Measurements from ENCODE around the gene FABP7.
"Not testable (repeated sequence)": the region's sequence is repeated elsewhere in the genome, so short reads cannot be mapped to it uniquely, and the experiment has no call there.

Gene FABP7

DNA sequence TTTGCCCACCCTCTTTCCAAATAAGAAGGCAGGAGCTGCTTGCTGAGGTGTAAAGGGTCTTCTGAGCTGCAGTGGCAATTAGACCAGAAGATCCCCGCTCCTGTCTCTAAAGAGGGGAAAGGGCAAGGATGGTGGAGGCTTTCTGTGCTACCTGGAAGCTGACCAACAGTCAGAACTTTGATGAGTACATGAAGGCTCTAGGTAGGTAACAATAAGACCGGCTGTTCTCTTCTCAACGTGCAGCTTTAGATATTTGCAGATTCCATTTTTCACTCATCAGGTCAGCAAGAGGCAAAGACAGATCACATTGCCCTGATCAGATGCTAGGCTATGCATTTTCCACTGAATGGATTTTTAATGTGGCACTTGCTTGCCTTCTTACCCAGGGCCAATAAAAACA, at the start of gene FABP7:
Gene FABP7 (plus strand): TSS at position 50 of the 400 bp plus-strand sequence. CDS start 79 bp downstream, at position 129.
- DNase-seq (ENCODE audit: low read depth in 2 of 2) = no peak

DNA sequence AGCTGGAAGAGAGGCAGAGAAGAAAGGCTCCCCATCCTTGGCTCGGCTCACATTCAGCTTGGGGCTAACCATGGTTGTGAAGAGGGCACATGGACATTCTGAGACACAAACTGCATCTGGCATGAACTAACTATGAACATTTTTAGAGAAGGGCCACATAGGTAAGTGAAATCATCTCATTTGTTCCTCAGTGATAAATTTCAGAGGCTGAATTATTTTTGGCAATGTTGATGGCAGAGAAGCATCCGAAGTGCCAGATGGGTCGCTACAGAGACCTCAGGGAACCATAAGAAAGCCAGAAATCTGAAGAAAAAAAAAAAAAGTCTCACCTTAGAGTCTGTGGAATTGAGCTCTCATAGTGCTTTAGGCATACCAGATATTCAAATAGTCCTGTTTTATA, 49.2 kb upstream of the FABP7 start:
- DNase-seq (ENCODE audit: low read depth in 2 of 2) = no peak

DNA sequence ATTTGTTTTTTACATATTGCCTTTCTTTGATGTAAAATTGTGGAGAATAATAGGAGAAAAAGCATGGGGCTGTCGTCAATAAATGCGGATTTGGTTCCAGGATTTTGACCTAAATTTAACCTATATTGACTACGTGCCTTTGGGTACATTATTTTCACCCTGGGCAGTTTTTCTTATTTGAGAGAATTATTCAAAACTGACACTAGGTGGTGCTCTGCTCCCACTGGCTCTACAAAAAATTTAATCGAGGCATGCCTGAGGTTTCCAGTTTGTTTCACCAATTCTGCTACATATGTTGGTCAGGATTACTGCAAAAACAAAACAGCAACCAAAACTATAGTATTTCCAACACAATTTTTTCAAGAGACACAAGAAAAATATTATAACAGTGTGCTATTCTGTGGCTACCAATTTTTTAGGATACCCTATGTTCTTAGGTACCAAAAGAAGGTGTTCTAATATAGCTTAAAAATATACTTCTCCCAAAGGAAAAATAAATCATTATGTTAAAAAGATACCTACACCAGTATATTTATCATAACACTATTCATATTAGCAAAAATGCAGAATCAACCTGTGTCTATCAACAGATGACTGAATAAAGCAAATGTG, 48.6 kb upstream of the FABP7 start:
- DNase-seq (ENCODE audit: low read depth in 2 of 2) = no peak

- no peak for DNase-seq (ENCODE audit: low read depth in 2 of 2)
Observed at GRCh38 chr6:122733259-122733658, 46.3 kb upstream of the FABP7 start.

- no peak for DNase-seq (ENCODE audit: low read depth in 2 of 2)
Observed at GRCh38 chr6:122734529-122735395, 44.8 kb upstream of the FABP7 start.

GRCh38 chr6:122735582-122735981, 43.9 kb upstream of the FABP7 start:
- DNase-seq (ENCODE audit: low read depth in 2 of 2) = no peak

DNA sequence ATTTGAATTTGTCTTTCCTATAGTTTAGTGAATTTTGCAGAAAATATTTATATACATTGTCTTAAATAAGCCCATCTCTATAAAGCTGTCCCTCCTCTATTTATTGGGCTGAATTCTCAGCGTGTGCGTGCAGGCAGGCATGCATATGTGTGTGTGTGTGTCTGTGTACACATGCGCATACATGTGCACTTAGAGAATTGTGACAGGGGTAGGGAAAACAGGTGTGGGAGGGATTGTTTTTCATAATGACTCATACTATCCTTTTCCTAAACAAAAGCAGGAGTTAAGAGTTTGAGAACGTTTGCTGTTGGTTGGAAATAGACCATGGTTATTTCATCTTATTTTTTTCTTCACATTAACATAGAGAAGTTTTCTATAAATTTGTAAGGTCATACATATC, 43.4 kb upstream of the FABP7 start:
- DNase-seq (ENCODE audit: low read depth in 2 of 2) = no peak

DNA sequence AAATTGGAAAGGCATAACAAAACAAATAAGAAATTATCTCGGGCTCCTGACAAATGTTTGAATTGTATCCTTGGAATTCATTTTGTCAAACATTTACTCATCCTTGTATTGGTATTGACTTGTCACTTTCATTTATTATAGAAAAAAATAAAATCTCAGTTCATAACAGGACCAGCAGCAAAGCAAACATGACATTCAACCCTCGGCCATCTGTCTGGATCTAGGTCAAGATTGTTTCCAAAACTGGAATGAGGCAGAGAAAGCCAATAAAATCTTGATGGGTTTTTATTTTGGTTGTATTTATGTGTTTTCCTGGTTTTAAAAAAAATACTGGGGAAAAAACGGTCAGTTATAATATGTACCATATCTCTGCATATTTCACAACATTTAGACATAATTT, 42.9 kb upstream of the FABP7 start:
- no peak for DNase-seq (ENCODE audit: low read depth in 2 of 2)

- no peak for DNase-seq (ENCODE audit: low read depth in 2 of 2)
Observed at GRCh38 chr6:122740091-122740490, 39.4 kb upstream of the FABP7 start.

DNA sequence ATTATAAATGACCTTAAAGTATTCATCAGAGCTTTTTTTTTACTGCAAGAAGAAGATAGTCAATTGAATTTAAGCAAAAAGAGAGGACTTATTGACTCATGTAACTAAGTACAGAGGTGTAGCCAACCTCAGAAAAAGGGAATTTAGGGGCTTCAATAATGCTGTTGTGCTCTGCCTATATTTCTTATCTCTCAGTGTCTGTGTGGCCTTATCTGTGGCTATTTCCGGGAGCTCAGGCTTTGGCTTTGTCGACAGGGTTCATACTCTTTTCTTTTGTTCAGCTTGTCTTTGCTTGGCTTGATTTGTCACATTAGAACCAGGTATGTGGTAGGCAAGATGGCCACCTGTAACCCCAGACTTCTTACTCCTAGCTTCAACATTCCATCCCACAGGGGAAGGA, 38.6 kb upstream of the FABP7 start:
- no peak for DNase-seq (ENCODE audit: low read depth in 2 of 2)

GRCh38 chr6:122744247-122744646, 35.3 kb upstream of the FABP7 start:
- DNase-seq (ENCODE audit: low read depth in 2 of 2) = not testable (repeated sequence)

GRCh38 chr6:122744856-122745255, 34.7 kb upstream of the FABP7 start:
- not testable (repeated sequence) for DNase-seq (ENCODE audit: low read depth in 2 of 2)

DNA sequence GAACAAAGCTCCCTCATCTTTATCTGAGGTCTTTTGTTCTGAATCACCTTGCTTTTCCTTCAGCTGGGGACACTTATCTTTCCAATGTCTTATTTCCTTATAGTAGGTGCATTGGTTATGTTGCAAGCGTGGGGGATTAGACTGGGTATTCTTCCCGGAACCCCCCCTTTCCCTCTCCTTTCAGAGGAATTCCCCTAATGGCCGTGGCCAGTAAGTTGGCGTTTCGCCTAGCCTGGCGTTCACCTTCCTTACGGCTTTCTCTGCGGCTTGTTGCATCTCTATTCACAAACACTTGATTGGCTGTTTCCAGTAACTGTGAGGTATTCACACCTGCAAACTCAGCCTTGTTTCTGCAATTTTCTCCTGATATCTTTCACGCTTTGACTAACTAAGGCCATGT, 32.8 kb upstream of the FABP7 start:
- no peak for DNase-seq (ENCODE audit: low read depth in 2 of 2)

DNA sequence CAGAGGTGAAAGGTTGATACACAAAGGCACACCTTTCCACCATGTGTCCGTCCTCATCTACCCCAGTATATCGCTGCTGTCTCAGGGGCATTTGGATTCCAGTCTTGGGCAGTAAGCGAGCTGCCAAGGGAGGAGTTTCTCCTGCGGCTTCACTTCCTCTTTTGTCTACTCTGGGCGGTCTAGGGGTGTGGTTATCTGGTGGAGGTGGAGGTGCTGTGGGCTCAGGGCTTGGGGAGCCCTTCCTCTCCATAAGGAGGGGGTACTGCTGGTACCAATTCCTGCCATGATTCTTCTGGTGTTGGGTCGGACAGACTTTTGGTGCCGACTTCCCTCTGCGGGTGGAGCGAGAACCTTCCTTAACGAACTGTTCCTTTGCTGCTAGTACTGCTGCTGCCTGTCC, 31.9 kb upstream of the FABP7 start:
- no peak for DNase-seq (ENCODE audit: low read depth in 2 of 2)

GRCh38 chr6:122748945-122749344, 30.6 kb upstream of the FABP7 start:
- DNase-seq (ENCODE audit: low read depth in 2 of 2) = not testable (repeated sequence)

- DNase-seq (ENCODE audit: low read depth in 2 of 2) = no peak
Observed at GRCh38 chr6:122749451-122750050, 30.0 kb upstream of the FABP7 start.

DNA sequence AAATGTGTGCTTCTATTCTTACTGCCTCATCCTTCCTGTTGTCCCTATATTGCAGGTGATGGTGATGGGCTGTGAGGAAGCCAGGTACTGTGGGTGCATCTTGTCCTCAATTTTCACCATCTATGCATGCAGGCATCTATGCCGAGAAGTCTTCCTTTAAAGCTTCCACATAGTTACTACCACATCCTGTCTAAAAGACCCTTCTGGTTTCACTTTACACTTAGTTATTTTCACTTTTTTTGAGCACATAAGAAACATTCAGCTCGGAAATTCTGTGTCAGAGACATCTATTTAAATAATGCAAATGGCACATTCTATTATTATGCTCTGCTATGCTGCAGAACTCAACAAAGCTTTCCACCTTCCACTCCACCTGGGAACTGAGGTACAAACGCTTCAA, 28.2 kb upstream of the FABP7 start:
- DNase-seq (ENCODE audit: low read depth in 2 of 2) = no peak

DNA sequence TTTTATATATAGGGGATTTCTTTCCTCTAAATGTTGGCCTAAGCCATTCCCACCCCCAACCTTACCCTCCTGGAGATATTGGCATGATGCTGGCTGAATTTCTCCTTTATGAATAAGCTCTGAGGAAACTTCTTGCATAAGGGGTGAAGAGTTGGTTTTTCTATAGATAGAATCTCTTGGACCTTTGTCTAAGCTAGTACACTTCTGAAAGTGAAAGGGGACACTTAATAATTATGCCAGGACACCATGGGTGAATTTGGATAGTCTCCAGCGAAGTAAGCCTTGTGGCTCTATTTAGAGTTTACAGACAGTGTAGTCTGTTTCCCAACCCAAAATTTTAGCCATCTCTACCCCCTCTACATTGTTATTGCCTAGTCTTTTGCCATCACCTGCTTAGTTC, 27.1 kb upstream of the FABP7 start:
- DNase-seq (ENCODE audit: low read depth in 2 of 2) = no peak

DNA sequence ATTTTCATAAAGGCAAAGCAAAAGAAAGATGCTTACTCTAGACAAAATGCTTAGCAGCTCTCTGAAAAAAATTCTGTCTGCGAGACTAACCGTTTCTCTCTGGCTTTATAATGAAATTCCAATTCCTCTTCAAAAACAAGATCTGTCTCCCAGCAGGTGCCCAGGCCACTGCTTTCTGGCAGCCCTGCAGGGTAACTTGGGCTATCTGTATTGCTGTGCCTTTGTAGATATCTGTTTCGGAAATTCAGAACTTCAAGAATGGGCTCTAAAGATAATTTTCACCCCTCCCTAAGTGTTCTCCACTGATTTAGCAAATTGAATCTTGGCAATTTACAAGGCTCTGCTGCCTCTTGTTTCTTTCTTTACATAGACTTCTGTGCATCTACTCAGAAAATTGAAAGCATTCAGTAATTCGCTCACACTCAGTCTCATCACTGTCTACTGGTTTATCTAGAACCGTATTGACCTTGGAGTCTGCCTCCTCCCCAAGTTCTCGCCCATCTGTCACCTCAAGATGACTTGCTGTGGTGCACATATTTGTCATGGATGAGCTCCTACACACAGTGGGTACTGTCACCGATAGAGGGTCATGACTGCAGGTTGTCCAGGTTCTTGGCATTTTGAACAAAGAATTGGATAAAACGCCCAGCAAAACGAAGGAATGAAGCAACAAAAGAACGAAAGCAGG, 26.4 kb upstream of the FABP7 start:
- no peak for DNase-seq (ENCODE audit: low read depth in 2 of 2)

GRCh38 chr6:122753688-122754056, 25.8 kb upstream of the FABP7 start:
- DNase-seq (ENCODE audit: low read depth in 2 of 2) = no peak

- no peak for DNase-seq (ENCODE audit: low read depth in 2 of 2)
Observed at GRCh38 chr6:122754191-122754731, 25.3 kb upstream of the FABP7 start.

DNA sequence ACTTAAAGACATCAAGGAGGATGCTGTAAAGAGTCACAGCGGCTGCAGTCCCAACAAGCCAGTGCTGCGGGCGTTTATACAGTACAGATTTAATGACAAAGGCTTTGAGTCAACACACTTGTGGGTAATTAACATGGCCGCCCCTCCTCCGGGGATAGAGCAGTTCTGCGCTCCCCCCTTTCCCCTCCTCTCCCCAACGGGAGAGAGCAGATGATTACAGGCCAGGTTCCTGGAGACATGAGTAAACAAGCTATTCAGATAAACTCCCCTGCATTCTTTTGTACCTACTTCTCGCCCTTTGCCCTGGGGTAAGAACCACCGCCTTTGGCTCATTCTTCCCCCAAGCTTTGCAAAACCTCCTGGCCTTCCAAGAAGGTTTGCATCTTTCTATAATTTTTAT, 23.6 kb upstream of the FABP7 start:
- no peak for DNase-seq (ENCODE audit: low read depth in 2 of 2)
